HG03108 (cell line): ENCODE data around the gene USP17L26.
"Not testable (repeated sequence)": the region's sequence is repeated elsewhere in the genome, so short reads cannot be mapped to it uniquely, and the experiment has no call there.

Source experiments
- ATAC-seq: cut with Tn5 transposase; IDR thresholded peaks from one replicate; pipeline ENCODE4 v1.9.1; 2021; ENCODE audit warnings: moderate library complexity; ENCODE audit not compliant: unreplicated experiment

Gene USP17L26, protein sequence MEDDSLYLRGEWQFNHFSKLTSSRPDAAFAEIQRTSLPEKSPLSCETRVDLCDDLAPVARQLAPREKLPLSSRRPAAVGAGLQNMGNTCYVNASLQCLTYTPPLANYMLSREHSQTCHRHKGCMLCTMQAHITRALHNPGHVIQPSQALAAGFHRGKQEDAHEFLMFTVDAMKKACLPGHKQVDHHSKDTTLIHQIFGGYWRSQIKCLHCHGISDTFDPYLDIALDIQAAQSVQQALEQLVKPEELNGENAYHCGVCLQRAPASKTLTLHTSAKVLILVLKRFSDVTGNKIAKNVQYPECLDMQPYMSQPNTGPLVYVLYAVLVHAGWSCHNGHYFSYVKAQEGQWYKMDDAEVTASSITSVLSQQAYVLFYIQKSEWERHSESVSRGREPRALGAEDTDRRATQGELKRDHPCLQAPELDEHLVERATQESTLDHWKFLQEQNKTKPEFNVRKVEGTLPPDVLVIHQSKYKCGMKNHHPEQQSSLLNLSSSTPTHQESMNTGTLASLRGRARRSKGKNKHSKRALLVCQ

DNA sequence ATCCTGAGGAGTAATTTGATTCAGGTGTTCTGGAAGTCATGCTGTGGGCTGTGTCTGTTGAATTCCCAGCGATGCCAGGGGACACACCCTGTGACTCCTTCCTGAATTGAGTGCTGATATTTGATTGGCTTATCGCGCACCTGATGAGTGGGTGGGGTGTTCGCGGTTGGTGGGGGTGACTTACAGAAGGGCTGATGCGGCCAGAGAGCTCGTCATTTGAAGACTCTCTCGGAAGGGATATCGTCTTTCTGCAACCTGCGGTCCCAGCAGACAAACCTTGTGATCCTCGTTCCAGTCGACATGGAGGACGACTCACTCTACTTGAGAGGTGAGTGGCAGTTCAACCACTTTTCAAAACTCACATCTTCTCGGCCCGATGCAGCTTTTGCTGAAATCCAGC, at the start of gene USP17L26:
Gene USP17L26, plus strand, starts transcription at position 301 of the 400 bp plus-strand sequence. Its CDS starts 0 bp downstream, at position 301.
- not testable (repeated sequence) for ATAC-seq

DNA sequence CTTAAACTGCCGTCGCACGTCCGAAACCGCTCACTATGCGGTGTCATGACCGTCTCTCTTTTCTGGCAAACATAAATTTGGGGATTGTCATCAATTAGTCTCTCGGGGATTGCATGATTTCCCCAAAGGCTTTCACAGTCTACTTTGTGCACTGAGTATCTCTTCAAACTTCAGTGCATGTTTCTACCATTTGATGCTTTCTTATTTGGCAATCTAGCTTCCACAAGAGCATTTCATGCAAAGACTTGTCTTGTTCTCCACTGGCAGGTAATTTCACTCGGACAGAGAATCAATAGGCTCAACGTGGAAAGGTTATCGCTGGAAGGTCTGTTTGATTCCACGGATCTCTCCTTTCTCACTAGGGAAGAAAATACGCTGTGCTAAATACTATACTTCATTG, 10.3 kb upstream of the USP17L26 start:
- not testable (repeated sequence) for ATAC-seq

DNA sequence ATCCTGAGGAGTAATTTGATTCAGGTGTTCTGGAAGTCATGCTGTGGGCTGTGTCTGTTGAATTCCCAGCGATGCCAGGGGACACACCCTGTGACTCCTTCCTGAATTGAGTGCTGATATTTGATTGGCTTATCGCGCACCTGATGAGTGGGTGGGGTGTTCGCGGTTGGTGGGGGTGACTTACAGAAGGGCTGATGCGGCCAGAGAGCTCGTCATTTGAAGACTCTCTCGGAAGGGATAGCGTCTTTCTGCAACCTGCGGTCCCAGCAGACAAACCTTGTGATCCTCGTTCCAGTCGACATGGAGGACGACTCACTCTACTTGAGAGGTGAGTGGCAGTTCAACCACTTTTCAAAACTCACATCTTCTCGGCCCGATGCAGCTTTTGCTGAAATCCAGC, 9.6 kb upstream of the USP17L26 start, which contains the start of gene USP17L24:
Gene USP17L24, plus strand, starts transcription at position 301 of the 400 bp plus-strand sequence. Its CDS starts 0 bp downstream, at position 301.
- ATAC-seq: not testable (repeated sequence)

DNA sequence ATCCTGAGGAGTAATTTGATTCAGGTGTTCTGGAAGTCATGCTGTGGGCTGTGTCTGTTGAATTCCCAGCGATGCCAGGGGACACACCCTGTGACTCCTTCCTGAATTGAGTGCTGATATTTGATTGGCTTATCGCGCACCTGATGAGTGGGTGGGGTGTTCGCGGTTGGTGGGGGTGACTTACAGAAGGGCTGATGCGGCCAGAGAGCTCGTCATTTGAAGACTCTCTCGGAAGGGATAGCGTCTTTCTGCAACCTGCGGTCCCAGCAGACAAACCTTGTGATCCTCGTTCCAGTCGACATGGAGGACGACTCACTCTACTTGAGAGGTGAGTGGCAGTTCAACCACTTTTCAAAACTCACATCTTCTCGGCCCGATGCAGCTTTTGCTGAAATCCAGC, 4.8 kb upstream of the USP17L26 start, which contains the start of gene USP17L25:
Gene USP17L25, plus strand, starts transcription at position 301 of the 400 bp plus-strand sequence. Its CDS starts 0 bp downstream, at position 301.
- not testable (repeated sequence) for ATAC-seq

DNA sequence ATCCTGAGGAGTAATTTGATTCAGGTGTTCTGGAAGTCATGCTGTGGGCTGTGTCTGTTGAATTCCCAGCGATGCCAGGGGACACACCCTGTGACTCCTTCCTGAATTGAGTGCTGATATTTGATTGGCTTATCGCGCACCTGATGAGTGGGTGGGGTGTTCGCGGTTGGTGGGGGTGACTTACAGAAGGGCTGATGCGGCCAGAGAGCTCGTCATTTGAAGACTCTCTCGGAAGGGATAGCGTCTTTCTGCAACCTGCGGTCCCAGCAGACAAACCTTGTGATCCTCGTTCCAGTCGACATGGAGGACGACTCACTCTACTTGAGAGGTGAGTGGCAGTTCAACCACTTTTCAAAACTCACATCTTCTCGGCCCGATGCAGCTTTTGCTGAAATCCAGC, 4.6 kb downstream of the USP17L26 start, which contains the start of gene USP17L5:
Gene USP17L5, plus strand, starts transcription at position 301 of the 400 bp plus-strand sequence. Its CDS starts 0 bp downstream, at position 301.
- ATAC-seq: not testable (repeated sequence)

DNA sequence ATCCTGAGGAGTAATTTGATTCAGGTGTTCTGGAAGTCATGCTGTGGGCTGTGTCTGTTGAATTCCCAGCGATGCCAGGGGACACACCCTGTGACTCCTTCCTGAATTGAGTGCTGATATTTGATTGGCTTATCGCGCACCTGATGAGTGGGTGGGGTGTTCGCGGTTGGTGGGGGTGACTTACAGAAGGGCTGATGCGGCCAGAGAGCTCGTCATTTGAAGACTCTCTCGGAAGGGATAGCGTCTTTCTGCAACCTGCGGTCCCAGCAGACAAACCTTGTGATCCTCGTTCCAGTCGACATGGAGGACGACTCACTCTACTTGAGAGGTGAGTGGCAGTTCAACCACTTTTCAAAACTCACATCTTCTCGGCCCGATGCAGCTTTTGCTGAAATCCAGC, 9.4 kb downstream of the USP17L26 start, which contains the start of gene USP17L27:
Gene USP17L27, plus strand, starts transcription at position 301 of the 400 bp plus-strand sequence. Its CDS starts 0 bp downstream, at position 301.
- not testable (repeated sequence) for ATAC-seq

DNA sequence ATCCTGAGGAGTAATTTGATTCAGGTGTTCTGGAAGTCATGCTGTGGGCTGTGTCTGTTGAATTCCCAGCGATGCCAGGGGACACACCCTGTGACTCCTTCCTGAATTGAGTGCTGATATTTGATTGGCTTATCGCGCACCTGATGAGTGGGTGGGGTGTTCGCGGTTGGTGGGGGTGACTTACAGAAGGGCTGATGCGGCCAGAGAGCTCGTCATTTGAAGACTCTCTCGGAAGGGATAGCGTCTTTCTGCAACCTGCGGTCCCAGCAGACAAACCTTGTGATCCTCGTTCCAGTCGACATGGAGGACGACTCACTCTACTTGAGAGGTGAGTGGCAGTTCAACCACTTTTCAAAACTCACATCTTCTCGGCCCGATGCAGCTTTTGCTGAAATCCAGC, 14.1 kb downstream of the USP17L26 start, which contains the start of gene USP17L28:
Gene USP17L28, plus strand, starts transcription at position 301 of the 400 bp plus-strand sequence. Its CDS starts 0 bp downstream, at position 301.
- ATAC-seq: not testable (repeated sequence)

DNA sequence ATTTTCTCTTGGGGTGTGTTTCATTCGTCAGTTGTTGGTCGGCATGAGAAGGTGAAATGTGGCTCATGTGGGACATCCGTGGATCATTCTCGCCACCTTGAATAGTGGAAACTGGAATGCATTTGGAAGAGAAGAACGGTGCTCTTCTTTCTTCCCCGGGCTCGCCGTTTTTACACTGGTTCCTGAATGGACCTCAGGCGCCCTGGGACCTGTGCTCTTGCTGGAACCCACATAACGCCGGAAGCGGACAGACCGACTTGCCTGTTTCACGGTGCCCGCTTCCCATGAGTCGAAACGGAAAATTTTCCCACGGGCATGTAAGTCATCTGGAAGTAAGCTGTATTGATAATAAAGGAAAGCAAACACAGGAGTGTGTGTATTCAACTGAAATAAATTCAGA, 16.4 kb downstream of the USP17L26 start:
- not testable (repeated sequence) for ATAC-seq

DNA sequence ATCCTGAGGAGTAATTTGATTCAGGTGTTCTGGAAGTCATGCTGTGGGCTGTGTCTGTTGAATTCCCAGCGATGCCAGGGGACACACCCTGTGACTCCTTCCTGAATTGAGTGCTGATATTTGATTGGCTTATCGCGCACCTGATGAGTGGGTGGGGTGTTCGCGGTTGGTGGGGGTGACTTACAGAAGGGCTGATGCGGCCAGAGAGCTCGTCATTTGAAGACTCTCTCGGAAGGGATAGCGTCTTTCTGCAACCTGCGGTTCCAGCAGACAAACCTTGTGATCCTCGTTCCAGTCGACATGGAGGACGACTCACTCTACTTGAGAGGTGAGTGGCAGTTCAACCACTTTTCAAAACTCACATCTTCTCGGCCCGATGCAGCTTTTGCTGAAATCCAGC, 18.9 kb downstream of the USP17L26 start, which contains the start of gene USP17L29:
Gene USP17L29, plus strand, starts transcription at position 301 of the 400 bp plus-strand sequence. Its CDS starts 0 bp downstream, at position 301.
- not testable (repeated sequence) for ATAC-seq

DNA sequence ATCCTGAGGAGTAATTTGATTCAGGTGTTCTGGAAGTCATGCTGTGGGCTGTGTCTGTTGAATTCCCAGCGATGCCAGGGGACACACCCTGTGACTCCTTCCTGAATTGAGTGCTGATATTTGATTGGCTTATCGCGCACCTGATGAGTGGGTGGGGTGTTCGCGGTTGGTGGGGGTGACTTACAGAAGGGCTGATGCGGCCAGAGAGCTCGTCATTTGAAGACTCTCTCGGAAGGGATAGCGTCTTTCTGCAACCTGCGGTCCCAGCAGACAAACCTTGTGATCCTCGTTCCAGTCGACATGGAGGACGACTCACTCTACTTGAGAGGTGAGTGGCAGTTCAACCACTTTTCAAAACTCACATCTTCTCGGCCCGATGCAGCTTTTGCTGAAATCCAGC, 28.4 kb downstream of the USP17L26 start, which contains the start of gene USP17L30:
Gene USP17L30, plus strand, starts transcription at position 301 of the 400 bp plus-strand sequence. Its CDS starts 0 bp downstream, at position 301.
- ATAC-seq: not testable (repeated sequence)

DNA sequence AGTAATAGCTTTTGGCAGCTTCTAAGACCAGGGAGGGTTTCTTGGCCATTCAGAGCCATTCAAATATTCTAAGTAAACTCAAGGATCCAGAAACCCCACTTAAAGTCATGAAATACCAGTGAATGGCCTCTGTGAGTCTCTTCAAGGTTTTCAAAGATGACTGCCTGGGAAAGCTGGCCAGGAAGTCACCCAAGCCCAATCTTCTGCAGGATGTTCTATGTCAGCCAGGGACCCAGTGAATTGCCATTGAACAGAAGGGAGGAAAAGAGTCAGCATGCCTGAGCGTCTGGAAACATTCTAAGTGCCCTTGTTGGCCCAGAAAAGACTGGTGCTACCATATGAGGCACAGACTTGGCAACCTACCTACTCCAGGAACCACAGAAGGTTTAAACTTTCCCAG, 45.4 kb downstream of the USP17L26 start:
- not testable (repeated sequence) for ATAC-seq

DNA sequence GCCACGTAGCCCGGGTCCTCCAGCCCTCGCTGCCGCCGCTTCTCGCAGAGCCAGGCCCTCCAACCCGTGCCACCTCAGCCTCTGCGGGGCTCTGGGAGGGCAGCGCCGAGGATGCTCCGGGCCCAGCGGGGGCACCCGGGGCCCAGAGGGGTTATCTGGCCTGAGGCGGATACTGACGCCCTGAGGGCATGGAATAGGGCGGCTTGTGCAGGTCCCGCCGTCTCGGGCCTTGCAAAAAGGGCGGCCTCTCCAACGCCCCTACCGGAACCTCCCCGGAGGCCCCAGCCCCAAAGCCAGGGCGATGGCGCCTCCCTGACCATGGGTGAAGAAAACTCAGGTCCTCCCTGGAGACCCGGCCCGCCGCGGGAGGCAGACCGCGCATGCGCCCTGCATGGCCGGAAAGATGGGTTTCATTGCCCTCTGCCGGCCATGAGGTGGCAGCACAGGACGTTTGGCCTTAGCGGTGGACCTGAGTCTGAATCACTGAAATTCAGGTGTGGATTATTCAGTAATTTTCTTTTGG, 46.6 kb downstream of the USP17L26 start:
- not testable (repeated sequence) for ATAC-seq

DNA sequence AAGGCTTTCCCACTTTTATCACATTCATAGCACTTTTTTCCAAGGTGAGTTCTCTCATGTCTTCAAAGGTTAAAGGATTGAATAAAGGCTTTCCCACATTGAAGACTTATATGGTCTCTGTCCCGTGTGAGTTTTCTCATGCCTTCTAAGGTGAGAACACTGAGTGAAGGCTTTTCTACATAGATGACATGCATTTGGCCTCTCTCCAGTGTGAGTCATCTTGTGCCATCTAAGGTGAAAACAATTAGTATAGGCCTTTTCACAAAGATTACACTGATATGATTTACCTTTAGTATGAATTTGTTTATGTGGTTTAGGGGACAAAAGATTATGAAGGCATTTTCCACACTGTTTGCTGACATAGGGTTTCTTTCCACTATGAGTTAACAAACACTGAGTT, 49.7 kb downstream of the USP17L26 start:
- ATAC-seq: no peak
